C4-2B (cell line): ENCODE results near the gene SCLT1.

Experiments used
- CTCF ChIP-seq: fragments of 450-650 bp; conservative IDR thresholded peaks from 2 replicates; pipeline ENCODE4 v1.5.1; 2017; ENCODE audit warnings: mild to moderate bottlenecking
- ZFX ChIP-seq: fragments of 450-650 bp; IDR thresholded peaks from 2 replicates; pipeline ENCODE4 v1.6.1; 2017

- no peak for TF ChIP-seq ZFX
- no peak for TF ChIP-seq CTCF
Observed at GRCh38 chr4:129094347-129094746, 1.0 kb upstream of the SCLT1 start.
